Hepatocyte (in vitro differentiated cells): ENCODE data around the gene FAM9B. TPM values are rescaled to one million over a fixed set of nuclear protein-coding genes. Genes with fewer than 3 reads are reported as not detected.
"Not testable (repeated sequence)": the region's sequence is repeated elsewhere in the genome, so short reads cannot be mapped to it uniquely, and the experiment has no call there.

Experiments used
- DNase-seq: peaks from one replicate; pipeline ENCODE4 v3.0.0-alpha.2; 2016; ENCODE audit warnings: low spot score
- H2AFZ ChIP-seq: fragments of 200-600 bp; sonication (generic); 2 replicates; pipeline ENCODE4 v1.6.0; 2016; ENCODE audit warnings: antibody characterized with exemption, mild to moderate bottlenecking
- H3K27ac ChIP-seq: fragments of 200-600 bp; sonication (generic); 2 replicates; pipeline ENCODE4 v1.5.1; 2016; ENCODE audit warnings: mild to moderate bottlenecking
- H3K27me3 ChIP-seq: fragments of 200-600 bp; sonication (generic); 2 replicates; pipeline ENCODE4 v1.6.1; 2016
- H3K36me3 ChIP-seq: fragments of 200-600 bp; sonication (generic); replicated peaks from 2 replicates; pipeline ENCODE4 v1.5.1; 2016; ENCODE audit warnings: low read depth; ENCODE audit not compliant: insufficient read depth
- H3K4me1 ChIP-seq: fragments of 200-600 bp; sonication (generic); 2 replicates; pipeline ENCODE4 v1.5.1; 2016; ENCODE audit warnings: mild to moderate bottlenecking, moderate library complexity; ENCODE audit not compliant: insufficient read depth
- H3K4me2 ChIP-seq: fragments of 200-600 bp; sonication (generic); 2 replicates; pipeline ENCODE4 v1.6.0; 2016
- H3K4me3 ChIP-seq: fragments of 200-600 bp; sonication (generic); 2 replicates; pipeline ENCODE4 v1.5.1; 2016; ENCODE audit warnings: mild to moderate bottlenecking
- H3K79me2 ChIP-seq: fragments of 200-600 bp; sonication (generic); 2 replicates; pipeline ENCODE4 v1.6.0; 2017; ENCODE audit warnings: mild to moderate bottlenecking
- H3K9me2 ChIP-seq: fragments of 200-600 bp; sonication (generic); replicated peaks from 2 replicates; pipeline ENCODE4 v1.6.0; 2017; ENCODE audit warnings: mild to moderate bottlenecking; ENCODE audit not compliant: insufficient read depth
- H3K9me3 ChIP-seq: fragments of 200-600 bp; sonication (generic); 2 replicates; pipeline ENCODE4 v1.5.1; 2016; ENCODE audit warnings: low read depth, mild to moderate bottlenecking
- H4K20me1 ChIP-seq: fragments of 200-600 bp; sonication (generic); 2 replicates; pipeline ENCODE4 v1.6.0; 2016; ENCODE audit warnings: mild to moderate bottlenecking; ENCODE audit not compliant: insufficient read depth, poor library complexity, severe bottlenecking
- EZH2 ChIP-seq: fragments of 200-600 bp; sonication (generic); IDR thresholded peaks from 2 replicates; pipeline ENCODE4 v1.6.1; 2016; ENCODE audit warnings: antibody characterized with exemption, mild to moderate bottlenecking, borderline replicate concordance
- EZH2phosphoT487 ChIP-seq: fragments of 200-600 bp; sonication (generic); IDR thresholded peaks from one replicate; pipeline ENCODE4 v1.6.1; 2018; ENCODE audit warnings: antibody characterized with exemption, mild to moderate bottlenecking, low read depth, moderate library complexity; ENCODE audit not compliant: unreplicated experiment, severe bottlenecking
- WGBS: methylation state at CpG from one replicate; pipeline ENCODE4 v1.1.6; 2016; ENCODE audit warnings: low lambda C conversion rate; ENCODE audit errors: missing lambda C conversion rate; 5-methylcytosine and 5-hydroxymethylcytosine counted together
- polyA plus RNA-seq: library from polyadenylated mRNA; unstranded; fragments of >200 nt; fragmentation: Nextera tagmentation; extraction: Ambion mirVana; gene quantifications from 2 replicates; pipeline ENCODE4 v1.2.1, GENCODE V29; 2016
- total RNA-seq: library from RNA; depleted of rRNA; stranded (reverse); fragments of >200 nt; gene quantifications from 2 replicates; pipeline ENCODE4 v1.2.3, GENCODE V29; 2014
- TF ChIP-seq, protein P1 (sequence below): fragments of 200-600 bp; sonication (generic); IDR thresholded peaks from 2 replicates; pipeline ENCODE4 v1.5.1; 2016; ENCODE audit warnings: antibody characterized with exemption, mild to moderate bottlenecking; ENCODE audit not compliant: poor library complexity

The FAM9B gene
- total and polyA plus RNA-seq, 2 experiments from 2014 or later, result not detected

DNA sequence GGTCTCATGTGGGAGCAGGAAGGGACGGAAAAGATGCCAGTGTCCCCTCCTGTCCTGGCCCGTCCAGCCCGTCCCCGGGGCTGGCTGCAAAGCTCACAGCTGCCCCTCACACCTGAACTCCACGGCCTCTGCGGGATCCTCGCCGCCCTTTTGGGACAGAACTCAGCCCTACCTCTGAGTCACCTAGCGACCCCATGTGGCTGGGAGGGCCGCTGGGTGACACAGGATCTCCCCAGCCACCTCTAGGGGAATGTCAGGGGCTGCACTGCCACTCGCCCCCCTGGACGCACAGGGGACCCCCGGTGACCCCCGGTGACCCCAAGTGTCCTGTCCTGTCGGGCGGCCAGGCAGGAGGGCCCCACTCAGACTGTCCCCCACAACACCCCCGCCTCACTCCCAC is 748 bp downstream of the FAM9B start:
- no peak overlapping the region for H3K4me3 ChIP-seq
- no peak overlapping the region for H3K27ac ChIP-seq
- no peaks in the 10 kb centered on the region for H3K79me2 ChIP-seq
- no peaks in the 10 kb centered on the region for H3K9me3 ChIP-seq
- no peaks in the 10 kb centered on the region for H3K36me3 ChIP-seq
- H4K20me1 ChIP-seq, result no peaks in the 10 kb centered on the region
- TF ChIP-seq EZH2, result no peak
- TF ChIP-seq, protein P1, sequence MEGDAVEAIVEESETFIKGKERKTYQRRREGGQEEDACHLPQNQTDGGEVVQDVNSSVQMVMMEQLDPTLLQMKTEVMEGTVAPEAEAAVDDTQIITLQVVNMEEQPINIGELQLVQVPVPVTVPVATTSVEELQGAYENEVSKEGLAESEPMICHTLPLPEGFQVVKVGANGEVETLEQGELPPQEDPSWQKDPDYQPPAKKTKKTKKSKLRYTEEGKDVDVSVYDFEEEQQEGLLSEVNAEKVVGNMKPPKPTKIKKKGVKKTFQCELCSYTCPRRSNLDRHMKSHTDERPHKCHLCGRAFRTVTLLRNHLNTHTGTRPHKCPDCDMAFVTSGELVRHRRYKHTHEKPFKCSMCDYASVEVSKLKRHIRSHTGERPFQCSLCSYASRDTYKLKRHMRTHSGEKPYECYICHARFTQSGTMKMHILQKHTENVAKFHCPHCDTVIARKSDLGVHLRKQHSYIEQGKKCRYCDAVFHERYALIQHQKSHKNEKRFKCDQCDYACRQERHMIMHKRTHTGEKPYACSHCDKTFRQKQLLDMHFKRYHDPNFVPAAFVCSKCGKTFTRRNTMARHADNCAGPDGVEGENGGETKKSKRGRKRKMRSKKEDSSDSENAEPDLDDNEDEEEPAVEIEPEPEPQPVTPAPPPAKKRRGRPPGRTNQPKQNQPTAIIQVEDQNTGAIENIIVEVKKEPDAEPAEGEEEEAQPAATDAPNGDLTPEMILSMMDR, result no peak
- no peak for TF ChIP-seq EZH2phosphoT487
- no peak overlapping the region for H3K4me2 ChIP-seq
- H3K4me1 ChIP-seq, result no peaks in the 10 kb centered on the region
- no peaks in the 10 kb centered on the region for H3K27me3 ChIP-seq
- WGBS, result 93% methylated on average over 12 of the region's 17 CpGs
- DNase-seq, result no peak
- no peak overlapping the region for H2AFZ ChIP-seq
- no peaks in the 10 kb centered on the region for H3K9me2 ChIP-seq

DNA sequence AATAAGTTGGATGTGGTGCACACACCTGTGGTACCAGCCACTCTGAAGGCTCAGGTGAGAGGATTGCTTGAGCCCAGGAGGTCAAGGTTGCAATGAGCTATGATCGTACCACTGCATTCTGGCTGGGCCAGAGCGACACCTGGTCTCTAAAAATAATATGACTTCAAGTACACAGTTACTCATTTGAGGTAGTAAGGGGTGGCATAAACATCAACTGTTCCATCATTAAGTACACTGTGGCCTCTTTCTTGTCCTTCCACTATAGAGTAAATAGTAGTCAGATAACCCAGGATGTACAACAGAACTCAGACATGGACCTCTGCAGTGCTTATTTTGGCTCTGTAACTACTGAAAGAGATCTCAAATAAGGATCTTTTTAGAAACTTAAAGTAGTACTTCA is 10.6 kb downstream of the FAM9B start:
- no peaks in the 10 kb centered on the region for H3K36me3 ChIP-seq
- no peak overlapping the region for H3K4me2 ChIP-seq
- no peaks in the 10 kb centered on the region for H3K9me2 ChIP-seq
- no peak for DNase-seq
- H3K27me3 ChIP-seq, result no peaks in the 10 kb centered on the region
- no peaks in the 10 kb centered on the region for H3K4me1 ChIP-seq
- H3K4me3 ChIP-seq, result no peak overlapping the region
- 90% methylated on average over 2 of the region's 2 CpGs for WGBS
- no peaks in the 10 kb centered on the region for H3K9me3 ChIP-seq
- H3K27ac ChIP-seq, result no peak overlapping the region
- no peak overlapping the region for H2AFZ ChIP-seq
- TF ChIP-seq EZH2phosphoT487 (no peak), EZH2 (no peak)
- TF ChIP-seq, protein P1, result no peak
- no peaks in the 10 kb centered on the region for H4K20me1 ChIP-seq
- no peaks in the 10 kb centered on the region for H3K79me2 ChIP-seq

DNA sequence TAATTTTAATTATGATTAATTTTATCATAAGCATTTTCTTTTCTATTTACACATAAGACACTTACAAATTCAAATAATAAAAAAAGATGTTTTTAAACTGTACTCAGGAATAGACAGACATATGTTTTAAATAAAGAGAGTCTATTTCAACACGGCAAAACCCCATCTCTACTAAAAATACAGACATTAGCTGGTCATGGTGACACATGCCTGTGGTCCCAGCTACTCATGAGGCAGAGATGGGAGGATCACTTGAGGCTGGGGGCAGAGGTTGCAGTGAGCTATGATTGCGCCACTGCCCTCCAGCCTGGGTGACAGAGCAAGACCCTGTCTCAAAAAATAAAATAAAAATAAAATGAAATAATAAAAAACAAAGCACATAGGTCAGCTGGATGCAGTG is 14.8 kb downstream of the FAM9B start:
- no peaks in the 10 kb centered on the region for H3K36me3 ChIP-seq
- no peaks in the 10 kb centered on the region for H3K9me2 ChIP-seq
- H3K4me3 ChIP-seq, result no peak overlapping the region
- no peaks in the 10 kb centered on the region for H3K79me2 ChIP-seq
- H3K27ac ChIP-seq, result no peak overlapping the region
- no peak overlapping the region for H2AFZ ChIP-seq
- H3K27me3 ChIP-seq, result no peaks in the 10 kb centered on the region
- no peaks in the 10 kb centered on the region for H3K4me1 ChIP-seq
- H4K20me1 ChIP-seq, result no peaks in the 10 kb centered on the region
- no peaks in the 10 kb centered on the region for H3K9me3 ChIP-seq
- DNase-seq, result no peak
- no peak overlapping the region for H3K4me2 ChIP-seq
- TF ChIP-seq EZH2, result no peak
- TF ChIP-seq, protein P1, result no peak
- TF ChIP-seq EZH2phosphoT487, result no peak
- WGBS, result 70% methylated on average over 2 of the region's 2 CpGs

DNA sequence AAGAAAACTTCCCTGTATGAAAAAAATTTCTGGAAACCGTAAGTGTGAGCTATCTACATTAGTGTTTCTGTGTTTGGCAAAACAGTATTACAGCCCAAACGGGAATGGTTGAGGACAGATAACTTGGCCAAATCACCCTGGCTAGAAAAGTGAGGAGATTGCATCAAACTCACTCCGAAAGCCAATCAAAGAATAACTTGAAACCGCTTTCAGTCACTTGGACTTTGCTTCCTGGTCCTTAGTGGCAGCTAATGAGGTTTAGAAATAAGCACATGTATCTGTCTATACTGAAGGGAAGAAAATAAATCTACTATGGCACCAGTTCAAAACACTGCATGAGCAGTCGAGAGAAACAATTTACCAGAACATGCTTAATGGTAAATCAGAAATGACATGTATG is 15.6 kb downstream of the FAM9B start:
- not testable (repeated sequence) for DNase-seq
- WGBS, result 67% methylated on average over 5 of the region's 5 CpGs

More for the DNA sequence above, 15.6 kb downstream of the FAM9B start:
- H3K4me2 ChIP-seq, H4K20me1 ChIP-seq, H3K27ac ChIP-seq, H3K27me3 ChIP-seq, H3K79me2 ChIP-seq, H3K36me3 ChIP-seq, H2AFZ ChIP-seq, H3K4me3 ChIP-seq, H3K4me1 ChIP-seq, H3K9me3 ChIP-seq, H3K9me2 ChIP-seq: not testable (repeated sequence)
